Endothelial cell of umbilical vein (primary cell): ENCODE measurements around the gene RASAL1.

Experiments used
- CTCF ChIP-seq, 2 donors: IDR thresholded peaks; 1 replicate in 1 of 2; 2 replicates in 1 of 2; pipeline ENCODE4 v1.5.1; 2011; ENCODE audit warnings: low read length in 2 of 2, mild to moderate bottlenecking in 2 of 2, moderate library complexity in 2 of 2, control low read depth in 1 of 2, inconsistent platforms in 1 of 2, low read depth in 1 of 2; ENCODE audit not compliant: insufficient read depth in 1 of 2; ENCODE audit errors: extremely low read depth in 1 of 2
- EZH2 ChIP-seq: IDR thresholded peaks from 2 replicates; pipeline ENCODE4 v1.6.1; 2012; ENCODE audit warnings: borderline replicate concordance, low read depth, mild to moderate bottlenecking, moderate library complexity, low read length, inconsistent platforms; ENCODE audit not compliant: severe bottlenecking
- POLR2AphosphoS5 ChIP-seq: IDR thresholded peaks from 2 replicates; pipeline ENCODE4 v1.6.1; 2012; ENCODE audit warnings: low read depth, mild to moderate bottlenecking, control low read depth, low read length, moderate library complexity; ENCODE audit not compliant: insufficient read depth

GRCh38 chr12:113142173-113142885 lies 6.8 kb upstream of the RASAL1 start:
- TF ChIP-seq POLR2AphosphoS5 = no peak
- TF ChIP-seq CTCF (IDR thresholded peaks at IDR 0.05; ENCODE audit: extremely low read depth in 1 of 2, insufficient read depth in 1 of 2, low read depth in 1 of 2, low read length in 2 of 2) = no peak
- no peak for TF ChIP-seq EZH2
